GM18517 (cell line): ENCODE results near the gene BBIP1.

Source experiments
- ATAC-seq: cut with Tn5 transposase; IDR thresholded peaks from one replicate; pipeline ENCODE4 v1.9.1; 2021; ENCODE audit warnings: mild to moderate bottlenecking, moderate library complexity; ENCODE audit not compliant: unreplicated experiment

BBIP1 gene

GRCh38 chr10:110885932-110886674 is 32.9 kb downstream of the BBIP1 start:
- no peak for ATAC-seq

GRCh38 chr10:110883924-110884323 is 35.1 kb downstream of the BBIP1 start:
- no peak for ATAC-seq

- ATAC-seq = no peak
Measured at GRCh38 chr10:110881905-110882304, 37.1 kb downstream of the BBIP1 start.

- ATAC-seq = no peak
Measured at GRCh38 chr10:110881247-110881646, 37.7 kb downstream of the BBIP1 start.

GRCh38 chr10:110880012-110880411 is 39.0 kb downstream of the BBIP1 start:
- ATAC-seq = no peak

GRCh38 chr10:110876788-110877187 is 42.2 kb downstream of the BBIP1 start:
- ATAC-seq = no peak

- ATAC-seq = no peak
Measured at GRCh38 chr10:110876000-110876399, 43.0 kb downstream of the BBIP1 start.

GRCh38 chr10:110873951-110874350 is 45.0 kb downstream of the BBIP1 start:
- no peak for ATAC-seq

- no peak for ATAC-seq
Measured at GRCh38 chr10:110872984-110873923, 45.7 kb downstream of the BBIP1 start.

GRCh38 chr10:110872145-110872983 is 46.6 kb downstream of the BBIP1 start:
- peak; percentile 31 for ATAC-seq

- ATAC-seq = peak; percentile 70
Measured at GRCh38 chr10:110871298-110872084, 47.5 kb downstream of the BBIP1 start, which contains the start of gene PDCD4. TSS of gene PDCD4 (plus strand) at chr10:110871928. CDS start at chr10:110876028, 4,100 bp downstream.

GRCh38 chr10:110870823-110871297 is 48.1 kb downstream of the BBIP1 start:
- ATAC-seq = no peak

GRCh38 chr10:110868981-110869380 is 50.0 kb downstream of the BBIP1 start:
- ATAC-seq = no peak

GRCh38 chr10:110867807-110868465 is 51.0 kb downstream of the BBIP1 start:
- ATAC-seq = no peak

GRCh38 chr10:110867011-110867806 is 51.8 kb downstream of the BBIP1 start:
- peak; percentile 36 for ATAC-seq

- peak; percentile 30 for ATAC-seq
Measured at GRCh38 chr10:110865809-110866482, 53.0 kb downstream of the BBIP1 start.

- ATAC-seq = no peak
Measured at GRCh38 chr10:110865186-110865808, 53.7 kb downstream of the BBIP1 start.
